ENCODE measurements around the gene GAB4. TPM values are rescaled to one million over a fixed set of nuclear protein-coding genes. Genes with fewer than 3 reads are reported as not detected.
A peak's percentile ranks its signal among the peaks of the same experiment; 100 is the strongest.
"Not testable (repeated sequence)": the region's sequence is repeated elsewhere in the genome, so short reads cannot be mapped to it uniquely, and the experiment has no call there.

Gene GAB4
- total RNA-seq (2014; rRNA removed; shearing (Covaris generic)), result 0.09 TPM in 1 of 2 replicates, not detected in the other

- no peak for DNase-seq (ENCODE audit: low read depth)
These were observed at the start of gene GAB4 for GRCh38 chr22:17007852-17008731. TSS of gene GAB4 (minus strand) at chr22:17008222. CDS start at chr22:17008114, 108 bp downstream.

GRCh38 chr22:17056807-17057206, 48.8 kb upstream of the GAB4 start:
- no peak for DNase-seq (ENCODE audit: low read depth)

GRCh38 chr22:17056058-17056457, 48.0 kb upstream of the GAB4 start:
- no peak for DNase-seq (ENCODE audit: low read depth)

- DNase-seq (ENCODE audit: low read depth), result no peak
These were observed 39.6 kb upstream of the GAB4 start for GRCh38 chr22:17047656-17048055.

- no peak for DNase-seq (ENCODE audit: low read depth)
These were observed 38.7 kb upstream of the GAB4 start for GRCh38 chr22:17046566-17047348.

- no peak for DNase-seq (ENCODE audit: low read depth)
These were observed 35.5 kb upstream of the GAB4 start for GRCh38 chr22:17043521-17043920.

- peak; percentile 29 for DNase-seq (ENCODE audit: low read depth)
These were observed 29.1 kb upstream of the GAB4 start for GRCh38 chr22:17036842-17037711.

- peak; percentile 35 for DNase-seq (ENCODE audit: low read depth)
These were observed 28.2 kb upstream of the GAB4 start for GRCh38 chr22:17035976-17036841.

- DNase-seq (ENCODE audit: low read depth), result peak; percentile 47
These were observed 27.2 kb upstream of the GAB4 start for GRCh38 chr22:17035246-17035645.

- not testable (repeated sequence) for DNase-seq (ENCODE audit: low read depth)
These were observed 26.5 kb upstream of the GAB4 start for GRCh38 chr22:17034532-17034931.

GRCh38 chr22:17032277-17032676, 24.3 kb upstream of the GAB4 start:
- DNase-seq (ENCODE audit: low read depth), result not testable (repeated sequence)

- not testable (repeated sequence) for DNase-seq (ENCODE audit: low read depth)
These were observed 16.4 kb upstream of the GAB4 start for GRCh38 chr22:17024380-17024779.

- DNase-seq (ENCODE audit: low read depth), result not testable (repeated sequence)
These were observed 7.5 kb upstream of the GAB4 start for GRCh38 chr22:17015552-17015951.

GRCh38 chr22:17014101-17014440, 6.0 kb upstream of the GAB4 start:
- DNase-seq (ENCODE audit: low read depth), result not testable (repeated sequence)

GRCh38 chr22:17013396-17014100, 5.5 kb upstream of the GAB4 start:
- DNase-seq (ENCODE audit: low read depth), result no peak

GRCh38 chr22:17012267-17012666, 4.2 kb upstream of the GAB4 start:
- DNase-seq (ENCODE audit: low read depth), result no peak

- DNase-seq (ENCODE audit: low read depth), result no peak
These were observed 1.7 kb upstream of the GAB4 start for GRCh38 chr22:17009640-17010291.

- no peak for DNase-seq (ENCODE audit: low read depth)
These were observed 765 bp downstream of the GAB4 start for GRCh38 chr22:17007257-17007656.

GRCh38 chr22:16989915-16990314, 18.1 kb downstream of the GAB4 start:
- no peak for DNase-seq (ENCODE audit: low read depth)

- DNase-seq (ENCODE audit: low read depth), result no peak
These were observed 19.8 kb downstream of the GAB4 start for GRCh38 chr22:16988257-16988656.

Measured in Daoy (cell line).